Measurements from ENCODE around the gene BRME1.

The BRME1 gene

DNA sequence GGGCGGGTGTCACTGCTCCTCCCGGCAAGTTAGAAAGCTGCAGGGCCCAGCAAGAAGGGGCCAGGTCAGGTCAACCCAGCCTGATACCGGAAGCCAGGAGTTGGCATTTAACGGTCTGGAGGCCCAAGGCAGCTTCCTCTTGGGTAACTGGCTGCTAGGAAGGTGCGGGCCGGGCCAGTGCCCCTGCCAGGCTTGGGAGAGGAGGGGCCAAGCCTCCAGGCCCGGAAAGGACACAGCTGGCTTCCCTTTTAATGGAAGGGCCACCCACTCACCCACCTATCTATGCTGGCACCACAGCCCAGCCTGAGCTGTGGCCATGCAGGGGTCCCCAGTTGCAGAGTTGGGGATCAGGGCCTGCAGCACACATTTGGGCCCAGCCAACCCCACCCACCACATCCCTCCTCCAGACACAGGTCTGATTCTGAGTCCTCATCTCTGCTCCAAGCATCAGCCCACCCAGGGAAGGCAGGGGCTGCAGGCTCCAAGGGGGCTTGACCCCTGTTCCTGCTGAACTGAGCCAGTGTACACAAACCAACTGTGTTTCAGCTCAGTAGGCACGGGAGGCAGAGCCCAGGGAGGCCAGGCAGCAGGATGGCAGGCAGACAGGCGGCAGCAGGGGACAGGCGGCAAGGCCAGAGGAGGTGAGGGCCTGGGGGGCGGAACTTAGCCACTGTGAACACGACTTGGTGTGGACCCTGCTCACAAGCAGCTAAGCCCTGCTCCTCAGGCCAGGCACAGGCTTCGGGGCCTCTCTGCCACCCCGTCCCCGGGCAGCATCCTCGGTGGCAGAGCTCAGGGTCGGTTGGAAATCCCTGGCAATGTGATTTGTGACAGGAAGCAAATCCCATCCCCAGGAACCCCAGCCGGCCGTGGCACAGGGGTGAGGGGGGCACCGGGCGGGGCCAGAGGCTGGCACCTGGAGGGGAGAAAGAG, 69.9 kb downstream of the BRME1 start:
- Histone ChIP-seq H3K4me1 (ENCODE audit: insufficient read depth, low read length) (peaks cover 32% of the 10 kb centered on the region), H4K20me1 (ENCODE audit: insufficient read depth, low read length) (no peaks in the 10 kb centered on the region)

GRCh38 chr19:13834244-13835069, 71.5 kb downstream of the BRME1 start:
- Histone ChIP-seq H3K27me3 (ENCODE audit: insufficient read depth, low read length, poor library complexity) (no peaks in the 10 kb centered on the region), H3K9me3 (ENCODE audit: insufficient read depth, low read length, severe bottlenecking) (no peaks in the 10 kb centered on the region), H2AFZ (ENCODE audit: low read depth, low read length) (peak overlapping the region; percentile 96), H3K4me3 (ENCODE audit: low read depth in 1 of 2, low read length in 2 of 2) (peak overlapping the region in 1 of 2 experiments; percentile 76; a peak in 2 of 4 replicates), H3K4me2 (ENCODE audit: insufficient read depth, low read length) (peak overlapping the region; percentile 69), H3K27ac (ENCODE audit: low read length) (peak overlapping the region; percentile 33; the same call in 1 of the 2 replicates), H3K9ac (ENCODE audit: low read depth, low read length) (peak overlapping the region; percentile 69), H4K20me1 (ENCODE audit: insufficient read depth, low read length) (no peaks in the 10 kb centered on the region), H3K79me2 (ENCODE audit: insufficient read depth, low read length) (no peaks in the 10 kb centered on the region), H3K36me3 (ENCODE audit: insufficient read depth, low read length) (peaks cover 10% of the 10 kb centered on the region), H3K4me1 (ENCODE audit: insufficient read depth, low read length) (peaks cover 32% of the 10 kb centered on the region)
- DNase-seq (no peak), ATAC-seq (ENCODE audit: insufficient read depth, low read depth) (no peak)
- no peak for TF ChIP-seq EZH2 (IDR thresholded peaks at IDR 0.05; ENCODE audit: borderline replicate concordance, low read depth, low read length, severe bottlenecking)
- TF ChIP-seq CTCF (IDR thresholded peaks at IDR 0.05; ENCODE audit: borderline replicate concordance, extremely low read depth, low read length, poor library complexity, severe bottlenecking): no peak

More for the DNA sequence above, 69.9 kb downstream of the BRME1 start:
- ATAC-seq (ENCODE audit: insufficient read depth, low read depth) (no peak), DNase-seq (no peak)
- peak overlapping the region; percentile 66 for H3K27ac ChIP-seq (ENCODE audit: low read length)
- no peak for TF ChIP-seq CTCF (IDR thresholded peaks at IDR 0.05; ENCODE audit: borderline replicate concordance, extremely low read depth, low read length, poor library complexity, severe bottlenecking)
- TF ChIP-seq EZH2 (IDR thresholded peaks at IDR 0.05; ENCODE audit: borderline replicate concordance, low read depth, low read length, severe bottlenecking): no peak
- no peaks in the 10 kb centered on the region for H3K27me3 ChIP-seq (ENCODE audit: insufficient read depth, low read length, poor library complexity)
- no peaks in the 10 kb centered on the region for H3K9me3 ChIP-seq (ENCODE audit: insufficient read depth, low read length, severe bottlenecking)
- H3K4me2 ChIP-seq (ENCODE audit: insufficient read depth, low read length): no peak overlapping the region
- peak overlapping the region; percentile 8; the same call in 1 of the 2 replicates for H3K9ac ChIP-seq (ENCODE audit: low read depth, low read length)
- H3K36me3 ChIP-seq (ENCODE audit: insufficient read depth, low read length): no peaks in the 10 kb centered on the region
- H2AFZ ChIP-seq (ENCODE audit: low read depth, low read length): peak overlapping the region; percentile 22; the same call in 1 of the 2 replicates
- H3K79me2 ChIP-seq (ENCODE audit: insufficient read depth, low read length): no peaks in the 10 kb centered on the region
- no peak overlapping the region for H3K4me3 ChIP-seq (ENCODE audit: low read depth in 1 of 2, low read length in 2 of 2)

- H3K27ac ChIP-seq (ENCODE audit: low read length): peak overlapping the region; percentile 75
- H3K9me3 ChIP-seq (ENCODE audit: insufficient read depth, low read length, severe bottlenecking): no peaks in the 10 kb centered on the region
- H4K20me1 ChIP-seq (ENCODE audit: insufficient read depth, low read length): no peaks in the 10 kb centered on the region
- peaks cover 11% of the 10 kb centered on the region for H3K36me3 ChIP-seq (ENCODE audit: insufficient read depth, low read length)
- H3K9ac ChIP-seq (ENCODE audit: low read depth, low read length): peak overlapping the region; percentile 69
- peak overlapping the region; percentile 38 to 76; a peak in 3 of 4 replicates for H3K4me3 ChIP-seq (ENCODE audit: low read depth in 1 of 2, low read length in 2 of 2)
- TF ChIP-seq EZH2 (IDR thresholded peaks at IDR 0.05; ENCODE audit: borderline replicate concordance, low read depth, low read length, severe bottlenecking): no peak
- peak; percentile 52 for TF ChIP-seq CTCF (IDR thresholded peaks at IDR 0.05; ENCODE audit: borderline replicate concordance, extremely low read depth, low read length, poor library complexity, severe bottlenecking)
- H3K4me1 ChIP-seq (ENCODE audit: insufficient read depth, low read length): peaks cover 32% of the 10 kb centered on the region
- peak overlapping the region; percentile 69 for H3K4me2 ChIP-seq (ENCODE audit: insufficient read depth, low read length)
- no peaks in the 10 kb centered on the region for H3K27me3 ChIP-seq (ENCODE audit: insufficient read depth, low read length, poor library complexity)
- peak overlapping the region; percentile 96 for H2AFZ ChIP-seq (ENCODE audit: low read depth, low read length)
- H3K79me2 ChIP-seq (ENCODE audit: insufficient read depth, low read length): no peaks in the 10 kb centered on the region
- DNase-seq (peak; percentile 93), ATAC-seq (ENCODE audit: insufficient read depth, low read depth) (peak; percentile 86)
Measured at GRCh38 chr19:13833330-13834243, 72.3 kb downstream of the BRME1 start.
